OCI-LY7 (cell line): ENCODE data around the gene SPECC1. TPM values are rescaled to one million over a fixed set of nuclear protein-coding genes. Genes with fewer than 3 reads are reported as not detected.

Experiments used
- BruUV-seq: library from RNA; stranded (reverse); fragments of 400-500 nt; replicated peaks from 2 replicates; lab custom pipeline; 2021; lab: Mats Ljungman, UMichigan
- CTCF ChIA-PET: fragments of 300-600 bp; sonication (Branson Sonifier 250); formaldehyde crosslinking; loops from one replicate; lab custom pipeline; 2022; ENCODE audit warnings: antibody characterized with exemption; ENCODE audit not compliant: unreplicated experiment; lab: Charles Lee
- POLR2A ChIA-PET: fragments of 300-600 bp; sonication (Branson Sonifier 250); formaldehyde crosslinking; loops from one replicate; lab custom pipeline; 2022; ENCODE audit warnings: antibody characterized with exemption; lab: Charles Lee
- DNase-seq: peaks from one replicate; pipeline ENCODE4 v3.0.0-alpha.2; 2015; ENCODE audit warnings: low spot score
- H2AFZ ChIP-seq: fragments of 200-600 bp; sonication (generic), shearing (Covaris generic); 2 replicates; pipeline ENCODE4 v1.6.1; 2014; ENCODE audit warnings: mild to moderate bottlenecking, antibody characterized with exemption, low read length, moderate library complexity
- H3K27ac ChIP-seq: fragments of 200-600 bp; sonication (generic); 2 replicates; pipeline ENCODE4 v1.5.1; 2014; ENCODE audit warnings: mixed run types, low read depth, mild to moderate bottlenecking, moderate library complexity, low read length, inconsistent platforms; ENCODE audit not compliant: poor library complexity, severe bottlenecking
- H3K36me3 ChIP-seq: fragments of 200-600 bp; sonication (generic); 2 replicates; pipeline ENCODE4 v1.6.1; 2014; ENCODE audit warnings: mild to moderate bottlenecking, antibody characterized with exemption, low read length, moderate library complexity, mixed read lengths; ENCODE audit not compliant: insufficient read depth
- H3K4me1 ChIP-seq: fragments of 200-600 bp; sonication (generic); 2 replicates; pipeline ENCODE4 v1.5.1; 2014; ENCODE audit warnings: mild to moderate bottlenecking, low read length; ENCODE audit not compliant: insufficient read depth, poor library complexity, severe bottlenecking
- H3K4me2 ChIP-seq: fragments of 200-600 bp; sonication (generic); 2 replicates; pipeline ENCODE4 v1.6.1; 2014; ENCODE audit warnings: mild to moderate bottlenecking, low read length
- H3K4me3 ChIP-seq: fragments of 200-600 bp; sonication (generic); 2 replicates; pipeline ENCODE4 v1.5.1; 2014; ENCODE audit warnings: mild to moderate bottlenecking, low read depth, low read length; ENCODE audit not compliant: poor library complexity, severe bottlenecking
- H3K79me2 ChIP-seq: fragments of 200-600 bp; sonication (generic); 2 replicates; pipeline ENCODE4 v1.6.1; 2016; ENCODE audit warnings: low read depth, mild to moderate bottlenecking, low read length, moderate library complexity, mixed read lengths; ENCODE audit not compliant: insufficient read depth
- H3K9me2 ChIP-seq: fragments of 200-600 bp; sonication (generic); 2 replicates; pipeline ENCODE4 v1.6.1; 2016; ENCODE audit warnings: mild to moderate bottlenecking, low read length, mixed read lengths; ENCODE audit not compliant: insufficient read depth
- H3K9me3 ChIP-seq: fragments of 200-600 bp; sonication (generic); 2 replicates; pipeline ENCODE4 v1.6.1; 2014; ENCODE audit warnings: mild to moderate bottlenecking, mixed run types, low read length, mixed read lengths
- H4K20me1 ChIP-seq: fragments of 200-600 bp; sonication (generic); 2 replicates; pipeline ENCODE4 v1.6.1; 2014; ENCODE audit warnings: mild to moderate bottlenecking, antibody characterized with exemption, low read length, moderate library complexity, mixed read lengths; ENCODE audit not compliant: insufficient read depth
- CTCF ChIP-seq: fragments of 200-600 bp; sonication (generic); conservative IDR thresholded peaks from 2 replicates; pipeline ENCODE4 v1.5.1; 2014; ENCODE audit warnings: mild to moderate bottlenecking, antibody characterized with exemption, low read length, moderate library complexity, mixed read lengths
- EZH2phosphoT487 ChIP-seq: fragments of 200-600 bp; sonication (generic); IDR thresholded peaks from 2 replicates; pipeline ENCODE4 v1.6.1; 2018; ENCODE audit warnings: low read depth, borderline replicate concordance, mild to moderate bottlenecking, mixed run types, antibody characterized with exemption, low read length, moderate library complexity, mixed read lengths
- intact Hi-C: fragments of 100-400 bp; cut with micrococcal nuclease; formaldehyde crosslinking; loops from one replicate; pipeline ENCODE4 v1.10.0; 2022; ENCODE audit not compliant: unreplicated experiment
- total RNA-seq, 2 experiments: library from RNA; depleted of rRNA in 1 of 2; stranded (reverse); fragments of >200 nt in 1 of 2; shearing (Covaris generic) in 1 of 2; gene quantifications; 2 replicates each; pipeline ENCODE4 v1.2.3, GENCODE V29; 2014 to 2022

The SPECC1 gene
- total RNA-seq, 2 experiments from 2014 or later: 0.47 to 2.8 TPM

GRCh38 chr17:20077978-20078685, 69.0 kb downstream of the SPECC1 start:
- H3K9me3 ChIP-seq: no peaks in the 10 kb centered on the region
- intact Hi-C loops: no loop called here
- no TSS peak for BruUV-seq
- ChIA-PET POLR2A (no interaction called here), CTCF (no interaction called here)
- H4K20me1 ChIP-seq: no peaks in the 10 kb centered on the region
- H3K9me2 ChIP-seq: no peaks in the 10 kb centered on the region
- no peak overlapping the region for H3K27ac ChIP-seq
- H3K79me2 ChIP-seq: no peaks in the 10 kb centered on the region
- TF ChIP-seq EZH2phosphoT487: no peak
- no peak overlapping the region for H3K4me2 ChIP-seq
- H3K4me3 ChIP-seq: no peak overlapping the region
- no peak overlapping the region for H2AFZ ChIP-seq
- H3K36me3 ChIP-seq: no peaks in the 10 kb centered on the region
- no peak for DNase-seq
- no peaks in the 10 kb centered on the region for H3K4me1 ChIP-seq

- no peaks in the 10 kb centered on the region for H3K36me3 ChIP-seq
- H3K4me2 ChIP-seq: no peak overlapping the region
- no peak overlapping the region for H3K27ac ChIP-seq
- no peak overlapping the region for H3K4me3 ChIP-seq
- no peaks in the 10 kb centered on the region for H3K4me1 ChIP-seq
- BruUV-seq: no TSS peak
- DNase-seq: no peak
- TF ChIP-seq EZH2phosphoT487 (no peak), CTCF (no peak)
- H3K9me3 ChIP-seq: no peaks in the 10 kb centered on the region
- ChIA-PET POLR2A (no interaction called here), CTCF (no interaction called here)
- intact Hi-C loops: no loop called here
- H3K9me2 ChIP-seq: no peaks in the 10 kb centered on the region
- no peak overlapping the region for H2AFZ ChIP-seq
- H3K79me2 ChIP-seq: no peaks in the 10 kb centered on the region
- H4K20me1 ChIP-seq: no peaks in the 10 kb centered on the region
These were observed 71.4 kb downstream of the SPECC1 start for GRCh38 chr17:20080513-20080912.

DNA sequence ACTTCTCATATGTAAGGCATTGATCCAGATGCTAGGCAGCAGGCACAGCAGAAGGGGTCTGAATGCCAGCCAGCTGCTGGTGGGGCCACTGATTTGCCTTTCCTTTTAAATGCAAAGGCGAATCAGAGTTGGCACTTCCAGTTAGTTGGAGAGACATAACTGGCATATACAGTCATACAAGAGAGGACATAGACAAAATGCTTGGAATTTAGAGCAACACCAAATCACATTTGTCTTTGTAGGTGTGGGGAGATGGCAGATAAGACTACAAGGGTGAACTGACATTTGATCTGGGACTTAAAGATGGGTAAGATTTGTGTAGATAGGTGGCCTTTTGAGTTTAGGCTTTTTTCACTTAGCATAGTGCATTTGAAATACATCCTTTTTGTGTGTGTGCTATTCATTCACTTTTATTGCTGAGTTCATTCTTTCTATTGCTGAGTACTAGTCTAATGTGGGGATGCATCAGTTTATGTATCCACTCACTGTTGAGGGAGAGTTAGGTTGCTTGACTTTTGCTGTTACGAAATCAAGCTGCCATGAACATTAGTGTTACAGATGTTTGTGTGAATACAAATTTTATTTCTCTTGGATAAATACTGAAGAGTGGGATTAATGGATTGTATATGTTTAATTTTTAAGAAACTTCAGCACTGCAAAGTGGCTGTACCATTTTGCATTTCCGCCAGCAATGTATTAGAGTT, 74.1 kb downstream of the SPECC1 start:
- no peak for TF ChIP-seq EZH2phosphoT487
- no peak for TF ChIP-seq CTCF
- Histone ChIP-seq H3K4me3 (no peak overlapping the region), H3K79me2 (no peaks in the 10 kb centered on the region), H3K4me1 (no peaks in the 10 kb centered on the region), H3K36me3 (no peaks in the 10 kb centered on the region), H3K27ac (no peak overlapping the region), H2AFZ (no peak overlapping the region), H3K9me2 (no peaks in the 10 kb centered on the region), H3K4me2 (no peak overlapping the region), H4K20me1 (no peaks in the 10 kb centered on the region), H3K9me3 (no peaks in the 10 kb centered on the region)
- intact Hi-C loops: no loop called here
- DNase-seq: no peak
- ChIA-PET CTCF (no interaction called here), POLR2A (no interaction called here)
- BruUV-seq: no TSS peak
